NCI-H345 (cell line): ENCODE data around the gene WWOX.

Experiments
- DNase-seq: peaks from one replicate; lab custom pipeline; 2025; lab: John Stamatoyannopoulos, UW

WWOX gene

DNA sequence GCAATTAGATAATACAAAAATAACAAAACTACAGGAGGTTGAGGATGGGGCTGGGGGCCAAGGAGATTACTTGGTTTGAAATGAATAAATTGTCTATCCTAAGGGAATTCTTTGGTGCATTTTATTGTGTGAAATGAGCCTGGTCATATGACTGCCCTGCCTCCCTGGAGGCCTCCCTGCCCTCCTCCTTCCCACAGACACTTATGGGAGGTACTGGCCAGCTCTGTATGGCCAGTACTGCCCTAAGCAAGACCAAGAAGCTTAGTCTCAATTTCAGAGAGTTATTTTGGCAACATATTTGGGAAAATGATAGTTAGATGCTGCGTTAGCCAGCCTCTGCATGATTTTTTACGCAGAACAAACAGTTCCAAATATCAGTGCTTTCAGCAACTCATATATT lies 511.9 kb downstream of the WWOX start:
- no peak for DNase-seq

DNA sequence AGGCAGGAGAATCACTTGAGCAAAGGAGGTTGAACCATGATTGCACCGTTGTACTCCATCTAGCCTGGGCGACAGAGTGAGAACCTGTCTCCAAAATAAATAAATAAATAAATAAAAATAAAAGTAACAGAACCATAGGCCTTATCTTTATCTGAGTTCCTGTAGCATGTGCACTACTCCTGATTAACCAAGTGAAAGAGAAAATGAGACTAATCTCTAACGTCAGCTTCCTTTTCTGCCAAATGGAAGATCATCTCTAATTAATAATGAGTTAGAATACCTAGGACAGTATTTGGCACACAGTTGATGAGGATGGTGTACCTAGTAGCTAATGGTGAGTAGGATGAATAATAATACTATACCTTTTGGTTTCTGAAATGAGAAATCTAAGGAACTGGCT lies 520.4 kb downstream of the WWOX start:
- DNase-seq = no peak

DNA sequence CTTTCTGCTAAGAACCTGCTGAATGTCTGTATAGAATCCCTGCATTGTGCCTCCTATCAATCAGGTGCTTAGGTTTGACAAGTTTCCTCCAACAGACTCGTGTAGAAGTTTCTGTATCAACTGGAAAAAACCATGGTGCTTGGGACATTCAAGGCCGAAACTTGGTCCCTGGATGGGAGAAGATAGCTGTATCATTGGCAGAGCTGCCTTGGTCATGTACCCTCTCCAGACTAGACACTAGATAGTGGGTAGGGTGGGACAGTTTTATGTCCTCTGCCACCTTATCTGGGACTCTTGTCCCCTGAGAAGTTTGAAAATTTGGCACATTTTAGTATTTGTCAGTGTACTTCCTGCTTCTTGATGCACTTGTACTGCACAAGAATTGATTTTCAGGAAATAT lies 520.8 kb downstream of the WWOX start:
- no peak for DNase-seq

DNA sequence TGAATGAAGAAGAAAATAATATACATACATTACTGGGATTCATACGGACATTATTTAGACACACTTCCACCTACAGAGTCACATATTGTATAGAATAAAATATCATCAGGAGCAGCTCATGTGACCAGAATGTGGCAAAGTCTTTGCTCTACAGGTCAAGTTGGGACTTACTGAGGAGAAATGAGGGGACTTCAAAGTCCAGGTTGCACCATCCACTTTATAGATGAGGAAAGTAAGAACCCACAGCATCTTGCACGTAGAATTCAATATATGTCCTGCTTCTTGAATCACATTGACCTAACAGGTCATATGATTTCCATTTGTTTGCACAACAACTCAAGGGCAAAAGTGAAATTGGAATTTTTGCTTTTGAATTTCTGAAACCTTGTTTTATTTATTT lies 524.3 kb downstream of the WWOX start:
- DNase-seq = no peak

DNA sequence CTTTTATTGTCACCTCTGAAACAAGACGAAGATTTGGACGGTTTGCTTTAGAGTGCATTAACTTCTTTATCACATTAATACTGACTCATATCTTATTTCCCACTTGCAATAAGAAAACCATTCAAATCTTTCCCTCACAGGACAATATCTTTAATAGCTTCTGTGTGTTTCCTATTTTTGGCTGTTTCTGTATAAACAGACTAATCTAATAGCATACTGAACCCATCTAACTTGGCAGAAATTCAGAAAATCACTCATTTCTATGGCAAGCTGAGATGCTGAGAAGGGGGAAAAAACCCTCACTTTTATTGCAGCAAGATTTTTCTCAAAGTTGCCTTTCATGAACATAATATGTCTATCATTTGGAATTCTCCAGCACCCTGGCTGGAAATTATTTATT lies 524.9 kb downstream of the WWOX start:
- no peak for DNase-seq

DNA sequence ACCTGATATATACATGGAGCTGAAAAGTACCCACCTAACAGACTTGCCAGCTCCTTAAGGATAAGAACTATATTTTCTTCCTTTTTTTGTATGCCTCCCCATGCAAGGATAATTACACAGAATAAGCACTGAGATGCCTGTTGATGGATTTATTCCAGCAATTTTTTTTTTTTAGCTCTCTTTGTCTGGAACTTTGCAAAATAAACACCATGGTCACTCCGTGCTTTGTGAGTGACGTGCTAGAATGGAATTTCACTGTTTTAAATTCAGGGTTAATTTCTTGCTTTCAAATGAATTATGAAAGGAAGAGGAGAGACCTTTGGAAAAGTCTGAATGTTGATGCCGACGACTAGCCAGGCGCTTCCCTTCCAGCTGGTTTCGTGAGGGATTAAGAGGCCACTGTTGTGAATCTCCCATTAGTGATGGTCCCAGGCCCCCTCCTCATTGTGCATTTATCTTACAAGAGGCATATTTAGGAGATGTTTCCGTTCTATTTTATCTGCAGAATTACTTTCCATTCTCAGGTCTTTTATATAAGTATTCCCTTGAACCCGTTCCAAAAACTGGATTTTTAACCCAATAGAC lies 529.1 kb downstream of the WWOX start:
- DNase-seq = no peak

DNA sequence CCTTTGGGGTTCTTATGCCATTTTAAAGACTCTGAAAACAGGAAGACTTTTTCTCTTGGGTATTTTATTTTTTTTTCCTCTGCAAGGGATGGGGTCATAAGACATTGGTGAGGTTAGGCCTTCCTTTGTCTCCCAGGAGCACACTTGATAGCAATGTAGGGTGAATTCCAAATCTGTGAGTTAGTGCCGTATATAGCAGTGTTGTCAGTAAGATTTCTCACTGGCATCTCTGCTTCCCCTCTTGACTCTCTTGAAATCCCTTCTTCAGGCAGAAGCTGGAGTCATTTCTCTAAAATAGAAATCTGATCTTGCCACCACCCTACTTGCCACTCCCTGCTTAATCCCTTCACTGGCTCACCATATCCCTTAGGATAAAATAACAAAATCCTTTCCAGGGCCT lies 529.7 kb downstream of the WWOX start:
- DNase-seq = no peak

DNA sequence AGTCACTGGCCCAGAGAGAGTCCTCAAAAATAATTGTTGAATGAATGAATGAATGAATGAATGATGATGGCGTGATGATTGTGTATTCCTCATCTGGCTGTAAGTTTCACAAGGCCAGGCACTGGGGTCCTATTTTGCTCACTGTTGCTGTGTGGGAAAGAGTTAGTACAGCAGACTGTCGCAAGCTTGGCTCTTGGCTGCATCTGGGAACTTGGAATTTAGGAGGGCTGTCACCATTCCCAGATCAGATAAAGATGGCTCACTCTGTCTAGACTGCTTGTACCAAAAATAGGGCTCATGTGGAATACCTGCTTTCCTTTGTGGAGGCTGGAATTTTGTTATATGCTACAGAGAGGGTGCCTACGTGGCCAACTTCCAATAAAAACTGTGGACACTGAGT lies 530.6 kb downstream of the WWOX start:
- no peak for DNase-seq

DNA sequence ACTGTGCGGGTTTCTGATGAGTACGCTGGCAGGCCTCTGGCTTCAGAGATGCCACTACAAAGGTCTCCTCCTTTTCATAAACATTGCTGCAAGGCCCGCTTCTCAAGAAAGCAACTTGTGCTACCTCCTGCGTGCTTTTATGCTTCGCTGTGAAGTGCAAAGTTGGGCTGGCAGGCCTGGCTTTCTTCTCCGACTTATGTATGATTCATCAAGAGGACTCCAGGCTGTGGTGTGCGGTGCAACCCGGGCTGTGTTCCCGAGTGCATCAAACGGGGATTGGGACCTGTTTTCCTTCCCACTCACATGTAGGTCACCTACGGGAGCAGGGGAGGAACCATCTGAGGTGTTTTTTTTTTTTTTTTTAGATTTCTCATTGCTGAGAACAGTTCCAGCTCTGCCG lies 534.1 kb downstream of the WWOX start:
- no peak for DNase-seq

DNA sequence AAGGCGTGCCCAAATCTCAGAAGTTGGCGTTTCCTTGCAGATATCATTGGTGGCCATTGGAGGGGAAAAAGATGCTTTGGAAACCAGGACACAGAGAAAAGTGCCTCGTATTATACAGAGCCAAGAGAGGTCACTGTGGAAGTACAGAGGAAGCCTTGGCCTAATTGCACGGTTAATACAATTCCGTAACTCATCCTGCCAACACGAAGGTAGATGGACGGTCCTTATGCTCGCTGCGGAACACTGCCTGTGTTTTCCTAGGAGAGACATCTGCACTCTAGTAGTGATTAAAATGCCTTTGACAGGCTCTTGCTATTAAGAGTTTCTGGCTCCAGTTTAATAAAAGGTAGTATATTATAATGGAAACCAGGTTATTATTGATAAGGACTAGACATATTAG lies 536.4 kb downstream of the WWOX start:
- no peak for DNase-seq

DNA sequence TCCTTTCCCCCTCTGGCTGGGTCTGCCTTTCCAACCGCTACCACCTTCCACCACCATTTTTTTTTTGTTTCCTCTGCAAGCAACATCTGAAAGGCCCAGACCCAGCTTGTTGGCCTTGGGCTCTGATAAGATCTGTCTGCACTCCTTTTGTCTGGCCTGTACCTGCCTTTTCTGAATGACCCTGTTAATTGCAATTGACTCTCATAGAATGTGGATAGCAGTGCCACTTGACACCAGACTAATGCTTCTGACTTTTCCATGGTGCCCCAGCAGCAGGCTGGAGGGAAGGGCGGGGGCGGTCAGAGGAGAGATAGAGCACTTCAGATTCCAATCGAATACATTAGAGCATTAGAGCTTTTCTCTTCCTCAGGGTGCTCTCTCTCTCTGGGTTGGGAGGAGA lies 538.9 kb downstream of the WWOX start:
- no peak for DNase-seq

DNA sequence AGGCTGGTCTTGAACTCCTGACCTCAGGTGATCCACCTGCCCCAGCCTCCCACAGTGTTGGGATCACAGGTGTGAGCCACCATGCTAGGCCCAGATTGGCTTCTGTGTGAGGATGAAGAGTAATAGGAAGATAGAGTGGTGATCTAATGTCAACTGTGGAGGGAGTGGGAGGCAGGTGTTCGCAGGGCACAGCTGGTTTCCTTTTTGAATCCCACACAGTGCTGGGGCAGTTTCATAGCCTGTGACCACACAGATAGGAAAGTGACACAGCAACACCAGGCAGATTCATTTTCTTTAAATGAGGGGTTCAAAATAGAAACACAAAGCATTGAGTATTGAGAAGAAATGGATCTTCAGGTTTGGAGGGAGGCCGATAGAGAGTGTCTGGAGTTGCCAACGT lies 540.3 kb downstream of the WWOX start:
- DNase-seq = no peak

DNA sequence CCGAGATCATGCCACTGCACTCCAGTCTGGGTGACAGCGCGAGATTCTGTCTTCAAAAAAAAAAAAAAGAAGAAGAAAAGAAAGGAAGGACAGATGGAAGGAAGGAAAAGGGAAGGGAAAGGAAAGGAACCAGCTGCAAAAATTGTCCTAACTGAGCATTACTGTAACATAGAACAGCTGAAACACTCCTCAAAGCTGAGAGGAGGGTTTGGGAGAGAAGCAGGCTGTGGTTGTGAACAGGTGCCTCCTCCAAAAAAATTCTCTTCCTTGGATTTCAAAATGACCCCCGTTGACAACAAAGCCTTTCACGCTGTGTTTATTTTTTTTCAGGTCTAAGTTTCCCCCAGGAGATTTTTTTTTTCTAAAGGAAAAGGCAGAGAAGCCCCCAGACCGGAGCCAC lies 541.4 kb downstream of the WWOX start:
- no peak for DNase-seq

DNA sequence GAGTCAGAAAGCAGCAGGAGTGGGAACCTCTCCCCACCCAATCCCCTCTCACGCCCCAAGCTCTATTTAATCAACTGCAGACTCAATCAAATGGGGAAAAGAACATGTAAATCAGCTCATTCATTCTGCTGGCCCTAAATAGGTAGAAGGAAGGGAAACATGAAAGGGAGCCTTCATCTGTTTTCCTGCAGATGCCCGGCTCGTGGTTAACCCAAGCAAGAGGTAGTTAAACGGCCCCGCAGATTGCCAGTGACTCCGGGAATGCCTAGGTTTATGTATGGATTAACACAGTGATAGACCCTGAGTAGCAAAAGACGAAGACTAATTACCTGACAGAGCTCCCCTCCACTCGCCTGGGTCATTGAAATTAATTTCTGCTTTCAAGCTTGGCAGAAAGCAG lies 542.0 kb downstream of the WWOX start:
- no peak for DNase-seq

DNA sequence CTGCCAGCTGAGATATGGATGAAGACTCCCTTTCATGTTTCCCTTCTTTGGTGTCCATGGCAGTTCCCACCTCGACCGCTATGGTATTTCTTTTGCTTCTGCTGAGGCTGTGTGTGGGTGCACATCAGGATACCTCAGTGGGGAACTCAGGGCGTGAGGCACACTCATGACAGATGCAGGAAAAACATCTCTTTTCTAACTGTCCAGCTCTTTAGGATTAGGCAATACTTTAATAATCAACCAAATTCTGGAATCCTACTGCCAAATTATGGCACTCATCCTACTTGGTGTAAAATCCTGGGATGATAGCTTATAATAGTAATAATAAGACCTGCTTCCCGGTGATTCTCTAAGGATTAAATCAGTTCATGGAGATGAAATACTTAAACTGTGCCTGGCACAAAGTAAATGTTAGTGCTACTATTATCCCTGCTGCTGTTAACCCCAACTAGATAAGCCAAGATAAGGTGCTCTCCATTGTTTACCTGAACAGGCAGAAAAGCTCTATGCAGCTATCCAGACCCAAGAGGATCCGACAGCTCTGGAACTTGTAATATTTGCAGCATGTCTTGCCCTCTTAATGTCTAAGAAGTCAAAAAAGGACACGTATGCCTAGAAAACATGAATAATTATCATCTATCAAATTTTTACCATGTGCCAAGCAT lies 543.3 kb downstream of the WWOX start:
- DNase-seq = no peak

DNA sequence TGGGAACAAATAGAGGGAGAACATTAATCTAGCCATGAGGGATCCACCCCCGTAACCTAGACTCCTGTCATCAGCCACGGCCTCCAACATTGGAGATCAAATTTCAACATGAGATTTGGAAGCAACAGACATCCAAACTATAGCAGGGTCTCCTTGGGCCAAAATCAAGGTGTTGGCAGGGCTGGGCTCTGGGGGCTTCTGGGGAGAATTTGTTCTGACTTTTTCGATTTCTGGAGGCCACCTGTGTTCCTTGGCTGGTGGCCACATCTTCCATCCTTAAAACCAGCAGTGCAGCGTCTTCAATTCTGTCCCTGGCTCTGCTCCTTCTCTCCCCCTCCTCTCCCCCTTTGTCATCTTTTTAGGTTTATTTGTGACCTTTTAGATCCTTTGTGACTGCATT lies 546.2 kb downstream of the WWOX start:
- no peak for DNase-seq

DNA sequence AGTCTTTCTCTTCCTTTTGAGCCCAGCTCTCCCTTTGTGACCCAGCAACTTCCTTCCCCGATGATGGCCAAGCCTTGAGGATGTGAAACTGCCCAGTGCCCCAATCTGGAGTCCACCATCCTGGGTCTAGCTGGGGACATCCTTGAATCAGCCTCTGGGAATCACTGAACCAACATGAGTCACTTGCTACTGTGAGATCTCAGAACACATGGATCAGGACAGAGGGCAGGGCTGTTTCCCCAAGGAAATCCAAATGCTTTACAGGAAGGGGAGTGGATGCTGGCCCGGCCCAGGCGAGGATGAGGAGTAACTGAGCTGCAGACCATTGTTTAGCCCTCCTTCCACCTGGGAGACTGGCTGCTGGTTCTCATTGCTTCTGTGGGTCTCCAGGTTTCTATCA lies 547.6 kb downstream of the WWOX start:
- DNase-seq = no peak

DNA sequence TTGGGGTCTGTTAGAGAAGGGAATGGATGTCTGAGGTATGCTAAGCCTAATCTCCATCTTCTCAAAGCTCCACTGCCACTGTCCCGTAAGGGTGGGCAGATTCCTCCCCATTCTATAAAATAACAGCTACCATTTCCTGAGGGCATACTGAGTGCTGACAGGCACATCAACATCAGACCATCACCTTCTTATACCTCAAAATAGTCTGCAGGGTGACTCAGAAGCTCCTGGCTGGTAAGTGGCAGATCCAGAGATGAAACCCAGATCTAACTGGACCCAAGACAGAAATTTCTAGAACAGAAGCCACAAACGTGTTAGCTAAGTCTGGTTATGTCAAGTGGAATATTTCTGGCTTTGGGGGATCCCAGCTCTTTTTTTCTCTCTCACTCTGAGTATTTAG lies 548.0 kb downstream of the WWOX start:
- no peak for DNase-seq

DNA sequence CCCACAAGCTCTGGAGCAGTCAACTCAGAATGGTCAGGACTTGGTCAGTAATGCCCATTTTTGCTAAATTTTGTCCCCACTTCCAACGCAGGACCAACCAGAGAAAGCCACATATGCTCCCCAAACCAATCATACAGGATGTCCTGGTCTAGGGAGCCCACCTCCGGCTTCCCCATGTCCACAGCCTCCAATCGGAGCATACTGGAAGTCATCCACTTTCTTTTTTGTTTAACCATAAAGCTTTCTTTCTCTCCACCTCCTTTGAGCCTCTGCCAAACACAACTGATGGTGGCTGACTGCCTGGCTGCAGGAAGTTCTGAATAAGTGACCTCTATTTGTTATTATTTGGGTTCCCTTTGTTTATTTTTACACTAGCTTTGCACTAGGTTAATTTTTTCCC lies 549.1 kb downstream of the WWOX start:
- DNase-seq = no peak

DNA sequence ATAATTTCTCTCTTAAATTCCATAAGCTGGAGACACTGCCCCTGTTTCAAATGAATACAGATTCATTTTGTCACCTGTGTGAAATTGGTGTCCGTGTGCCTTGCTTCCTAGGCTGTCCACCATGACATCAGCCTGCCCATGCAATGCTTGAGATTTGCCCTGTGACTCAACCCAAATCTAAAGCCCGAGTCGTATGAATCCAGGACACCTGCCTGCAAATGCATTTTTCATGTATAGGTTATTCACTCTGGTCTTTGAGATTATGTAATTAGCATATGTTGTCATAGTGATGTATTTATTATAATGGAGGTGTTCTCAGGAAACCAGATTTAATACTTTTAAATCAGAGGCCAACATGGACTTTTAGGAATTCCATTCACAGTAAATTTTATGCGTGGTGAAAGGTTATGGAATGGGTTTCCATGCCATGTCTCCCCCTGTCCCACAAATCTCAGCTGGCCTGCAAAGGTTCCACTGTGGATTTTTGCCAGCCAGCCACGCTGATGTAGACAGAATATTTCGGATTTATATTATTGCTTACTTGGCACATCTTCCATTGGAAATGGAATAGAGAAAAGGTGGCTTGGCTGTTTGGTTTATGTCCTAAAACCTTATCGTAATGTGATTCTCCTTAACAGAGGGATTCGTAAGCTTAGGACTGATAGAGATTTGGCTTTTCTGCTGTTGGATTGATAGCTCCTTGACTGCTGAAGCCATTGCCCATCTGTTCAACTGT lies 551.1 kb downstream of the WWOX start:
- no peak for DNase-seq

DNA sequence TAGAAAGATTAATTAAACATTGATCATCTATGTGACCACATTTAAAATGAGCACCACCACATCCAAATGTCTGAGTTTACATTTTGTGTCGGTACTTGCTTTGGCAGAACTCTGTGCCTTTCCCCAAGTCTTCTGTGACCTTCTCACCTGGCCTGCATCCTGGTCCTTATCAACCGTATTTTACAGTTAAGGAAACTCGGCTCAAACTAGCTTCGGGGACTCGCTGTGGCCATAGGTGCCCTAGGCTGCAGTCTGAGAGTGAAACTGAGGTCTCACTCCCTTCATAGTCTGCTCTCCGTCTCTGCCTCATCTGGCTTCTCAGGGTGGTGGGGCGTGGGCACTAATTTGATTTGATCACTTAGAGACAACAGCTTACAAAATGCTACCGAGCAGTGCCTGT lies 555.5 kb downstream of the WWOX start:
- DNase-seq = no peak

DNA sequence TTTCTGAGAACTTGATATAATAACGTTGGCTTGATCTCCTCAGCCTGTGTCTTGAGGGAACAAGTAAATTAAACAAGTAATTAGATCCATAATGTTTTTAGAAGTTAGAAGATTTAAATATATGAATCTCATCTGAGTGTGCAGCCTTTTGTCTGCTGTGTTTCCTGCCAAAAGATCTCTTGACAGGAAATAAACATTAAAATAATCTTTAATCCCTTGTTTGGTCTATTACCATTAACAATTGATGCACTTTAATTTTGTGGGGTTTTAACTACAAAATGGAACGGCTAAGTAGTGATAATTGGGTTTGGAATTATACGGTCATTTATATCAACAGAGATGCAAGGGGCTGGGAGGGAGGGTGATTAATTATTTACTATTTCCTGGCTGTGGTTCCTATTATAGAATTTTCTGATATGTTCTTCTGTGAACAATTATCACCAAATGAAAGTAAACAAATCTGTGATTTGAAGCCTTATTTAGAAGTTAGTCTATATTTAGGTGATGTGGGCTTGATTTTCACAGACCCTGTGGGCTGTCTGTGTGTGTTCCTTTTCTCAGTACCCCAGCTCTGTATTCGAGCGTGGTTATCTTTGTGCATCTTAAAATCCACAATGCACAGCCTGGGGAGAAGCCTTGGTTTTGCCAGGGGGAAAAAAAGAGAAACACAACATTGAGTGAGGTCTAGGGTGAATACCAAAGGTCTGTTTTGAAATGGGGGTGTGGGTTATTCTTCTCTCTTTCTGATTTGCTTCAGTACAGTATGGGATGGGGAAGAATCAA lies 556.1 kb downstream of the WWOX start:
- DNase-seq = no peak

DNA sequence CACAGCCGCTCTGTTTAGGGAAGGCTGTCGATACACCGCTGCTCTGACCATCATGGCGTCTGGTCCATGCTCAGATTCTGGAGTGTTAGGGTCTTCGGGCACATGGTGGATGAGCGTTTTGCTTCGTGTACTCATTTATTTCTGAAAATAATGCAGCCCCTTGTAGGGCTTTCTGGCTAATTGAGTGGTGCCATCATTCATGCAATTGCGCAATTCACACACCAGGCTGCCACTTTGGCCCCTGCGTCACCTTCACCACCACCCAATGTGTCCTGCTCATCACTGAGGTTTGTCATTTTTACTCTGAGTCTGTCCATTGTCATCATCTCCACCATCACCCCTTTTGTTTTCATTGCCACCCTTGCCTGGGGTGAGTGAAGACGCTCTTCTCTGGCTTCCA lies 557.4 kb downstream of the WWOX start:
- DNase-seq = no peak
